PC-9 (cell line): Measurements from ENCODE around the gene TGFB1I1.

Experiments used
- CTCF ChIP-seq: fragments of 200-600 bp; sonication (generic); conservative IDR thresholded peaks from 2 replicates; pipeline ENCODE4 v1.6.1; 2017; ENCODE audit warnings: mixed run types, antibody characterized with exemption, mild to moderate bottlenecking, moderate library complexity
- EZH2 ChIP-seq: fragments of 200-600 bp; sonication (generic); IDR thresholded peaks from 2 replicates; pipeline ENCODE4 v1.8.0; 2017; ENCODE audit warnings: antibody characterized with exemption, low read depth

GRCh38 chr16:31471875-31472708 is at the start of gene TGFB1I1:
- TF ChIP-seq CTCF (no peak), EZH2 (no peak)
